Endodermal cell (in vitro differentiated cells): ENCODE data around the gene GRIN2A. TPM values are rescaled to one million over a fixed set of nuclear protein-coding genes. Genes with fewer than 3 reads are reported as not detected.
A peak's percentile ranks its signal among the peaks of the same experiment; 100 is the strongest.
"Not testable (repeated sequence)": the region's sequence is repeated elsewhere in the genome, so short reads cannot be mapped to it uniquely, and the experiment has no call there.

Source experiments
- DNase-seq: peaks from one replicate; pipeline ENCODE4 v3.0.0-alpha.2; 2017
- H3K27ac ChIP-seq: 2 replicates; pipeline ENCODE4 v1.5.1; 2013; ENCODE audit warnings: mild to moderate bottlenecking, low read depth, low read length, moderate library complexity
- H3K27me3 ChIP-seq: 2 replicates; pipeline ENCODE4 v1.6.1; 2013; ENCODE audit warnings: mild to moderate bottlenecking, low read length, moderate library complexity; ENCODE audit not compliant: insufficient read depth, control insufficient read depth, poor library complexity, severe bottlenecking
- H3K36me3 ChIP-seq: 2 replicates; pipeline ENCODE4 v1.7.0; 2013; ENCODE audit warnings: mild to moderate bottlenecking, low read length, moderate library complexity; ENCODE audit not compliant: control insufficient read depth, insufficient read depth
- H3K4me1 ChIP-seq: one replicate; pipeline ENCODE4 v1.7.0; 2013; ENCODE audit warnings: low read length; ENCODE audit not compliant: control insufficient read depth, insufficient read depth
- H3K4me3 ChIP-seq: 2 replicates; pipeline ENCODE4 v1.5.1; 2013; ENCODE audit warnings: mild to moderate bottlenecking, low read length, moderate library complexity
- H3K9ac ChIP-seq: 2 replicates; pipeline ENCODE4 v1.6.1; 2013; ENCODE audit warnings: mild to moderate bottlenecking, low read length, moderate library complexity; ENCODE audit not compliant: poor library complexity, severe bottlenecking; ENCODE audit errors: extremely low read depth
- H3K9me3 ChIP-seq: 2 replicates; pipeline ENCODE4 v1.6.1; 2013; ENCODE audit warnings: mild to moderate bottlenecking, low read length, moderate library complexity; ENCODE audit not compliant: control insufficient read depth
- H3K27ac Mint-ChIP-seq: 2 replicates; pipeline ENCODE4 v1.8.0; 2020; ENCODE audit warnings: mixed read lengths
- H3K27me3 Mint-ChIP-seq: 2 replicates; pipeline ENCODE4 v1.8.0; 2021; ENCODE audit warnings: mild to moderate bottlenecking, mixed read lengths; ENCODE audit not compliant: insufficient read depth
- H3K36me3 Mint-ChIP-seq: 2 replicates; pipeline ENCODE4 v1.8.0; 2020; ENCODE audit warnings: low read depth, mixed read lengths
- H3K4me1 Mint-ChIP-seq: 2 replicates; pipeline ENCODE4 v1.8.0; 2020; ENCODE audit warnings: mixed read lengths
- H3K4me3 Mint-ChIP-seq: 2 replicates; pipeline ENCODE4 v1.8.0; 2020; ENCODE audit warnings: mild to moderate bottlenecking, moderate library complexity, mixed read lengths
- H3K9me3 Mint-ChIP-seq: 2 replicates; pipeline ENCODE4 v1.8.0; 2020; ENCODE audit warnings: mild to moderate bottlenecking, mixed read lengths
- WGBS, 2 experiments: methylation state at CpG; one replicate each; pipeline versions ENCODE4 v1.1.5 to v1.1.7; 2013; ENCODE audit warnings: missing lambda C conversion rate in 2 of 2, mixed read lengths in 1 of 2; ENCODE audit not compliant: insufficient coverage in 1 of 2, insufficient read length in 1 of 2; 5-methylcytosine and 5-hydroxymethylcytosine counted together
- total RNA-seq, 2 donors: library from RNA; stranded (reverse); fragmentation: NEBNext Ultra II Directional in 1 of 2; extraction: Animal tissue kit (Norgen Biotek cat#: 25700) in 1 of 2; gene quantifications; 2 replicates in 1 of 2; 3 replicates in 1 of 2; pipeline ENCODE4 v1.2.1, GENCODE V29; 2021
- TF ChIP-seq, protein P1 (sequence below): fragments of 200-600 bp; sonication (generic); conservative IDR thresholded peaks from 2 replicates; pipeline ENCODE4 v1.5.0; 2021; ENCODE audit warnings: antibody characterized with exemption, mild to moderate bottlenecking

Gene GRIN2A
- total RNA-seq, 2 donors from 2014 or later: 1.2 TPM

GRCh38 chr16:9895817-9896216, 286.4 kb downstream of the GRIN2A start:
- H3K4me1 ChIP-seq: no peaks in the 10 kb centered on the region
- H3K27me3 ChIP-seq: peaks cover 9% of the 10 kb centered on the region
- Mint-ChIP-seq H3K27me3 (peaks cover 16% of the 10 kb centered on the region), H3K4me1 (peaks cover 9% of the 10 kb centered on the region), H3K4me3 (no peak overlapping the region), H3K36me3 (no peaks in the 10 kb centered on the region), H3K9me3 (no peaks in the 10 kb centered on the region), H3K27ac (no peak overlapping the region)
- DNase-seq: no peak
- 65 to 81% methylated on average over 3 to 4 of the region's 4 CpGs for WGBS, 2 experiments
- H3K27ac ChIP-seq: no peak overlapping the region
- TF ChIP-seq, protein P1, sequence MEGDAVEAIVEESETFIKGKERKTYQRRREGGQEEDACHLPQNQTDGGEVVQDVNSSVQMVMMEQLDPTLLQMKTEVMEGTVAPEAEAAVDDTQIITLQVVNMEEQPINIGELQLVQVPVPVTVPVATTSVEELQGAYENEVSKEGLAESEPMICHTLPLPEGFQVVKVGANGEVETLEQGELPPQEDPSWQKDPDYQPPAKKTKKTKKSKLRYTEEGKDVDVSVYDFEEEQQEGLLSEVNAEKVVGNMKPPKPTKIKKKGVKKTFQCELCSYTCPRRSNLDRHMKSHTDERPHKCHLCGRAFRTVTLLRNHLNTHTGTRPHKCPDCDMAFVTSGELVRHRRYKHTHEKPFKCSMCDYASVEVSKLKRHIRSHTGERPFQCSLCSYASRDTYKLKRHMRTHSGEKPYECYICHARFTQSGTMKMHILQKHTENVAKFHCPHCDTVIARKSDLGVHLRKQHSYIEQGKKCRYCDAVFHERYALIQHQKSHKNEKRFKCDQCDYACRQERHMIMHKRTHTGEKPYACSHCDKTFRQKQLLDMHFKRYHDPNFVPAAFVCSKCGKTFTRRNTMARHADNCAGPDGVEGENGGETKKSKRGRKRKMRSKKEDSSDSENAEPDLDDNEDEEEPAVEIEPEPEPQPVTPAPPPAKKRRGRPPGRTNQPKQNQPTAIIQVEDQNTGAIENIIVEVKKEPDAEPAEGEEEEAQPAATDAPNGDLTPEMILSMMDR: no peak
- no peak overlapping the region for H3K9ac ChIP-seq
- H3K36me3 ChIP-seq: no peaks in the 10 kb centered on the region
- H3K4me3 ChIP-seq: no peak overlapping the region
- H3K9me3 ChIP-seq: no peaks in the 10 kb centered on the region

GRCh38 chr16:9885876-9886275, 296.4 kb downstream of the GRIN2A start:
- Mint-ChIP-seq H3K4me3 (no peak overlapping the region), H3K9me3 (no peaks in the 10 kb centered on the region), H3K27me3 (no peaks in the 10 kb centered on the region), H3K36me3 (no peaks in the 10 kb centered on the region), H3K4me1 (no peaks in the 10 kb centered on the region), H3K27ac (no peak overlapping the region)
- TF ChIP-seq, protein P1: no peak
- Histone ChIP-seq H3K27ac (no peak overlapping the region), H3K4me1 (no peaks in the 10 kb centered on the region), H3K36me3 (no peaks in the 10 kb centered on the region), H3K4me3 (no peak overlapping the region), H3K27me3 (peaks cover under 1% of the 10 kb centered on the region), H3K9me3 (no peaks in the 10 kb centered on the region), H3K9ac (no peak overlapping the region)
- 89 to 100% methylated on average over 1 of the region's 1 CpG for WGBS, 2 experiments
- DNase-seq: no peak

- no peaks in the 10 kb centered on the region for H3K9me3 ChIP-seq
- peak overlapping the region; percentile 13 for H3K27ac ChIP-seq
- H3K36me3 ChIP-seq: no peaks in the 10 kb centered on the region
- H3K9ac ChIP-seq: no peak overlapping the region
- H3K27me3 ChIP-seq: no peaks in the 10 kb centered on the region
- TF ChIP-seq, protein P1: no peak
- Mint-ChIP-seq H3K4me1 (no peaks in the 10 kb centered on the region), H3K27me3 (no peaks in the 10 kb centered on the region), H3K36me3 (no peaks in the 10 kb centered on the region), H3K27ac (no peak overlapping the region), H3K9me3 (no peaks in the 10 kb centered on the region), H3K4me3 (no peak overlapping the region)
- DNase-seq: no peak
- H3K4me1 ChIP-seq: no peaks in the 10 kb centered on the region
- no peak overlapping the region for H3K4me3 ChIP-seq
- 65 to 69% methylated on average over 3 to 9 of the region's 9 CpGs for WGBS, 2 experiments
These were observed 296.8 kb downstream of the GRIN2A start for GRCh38 chr16:9885467-9885866.

DNA sequence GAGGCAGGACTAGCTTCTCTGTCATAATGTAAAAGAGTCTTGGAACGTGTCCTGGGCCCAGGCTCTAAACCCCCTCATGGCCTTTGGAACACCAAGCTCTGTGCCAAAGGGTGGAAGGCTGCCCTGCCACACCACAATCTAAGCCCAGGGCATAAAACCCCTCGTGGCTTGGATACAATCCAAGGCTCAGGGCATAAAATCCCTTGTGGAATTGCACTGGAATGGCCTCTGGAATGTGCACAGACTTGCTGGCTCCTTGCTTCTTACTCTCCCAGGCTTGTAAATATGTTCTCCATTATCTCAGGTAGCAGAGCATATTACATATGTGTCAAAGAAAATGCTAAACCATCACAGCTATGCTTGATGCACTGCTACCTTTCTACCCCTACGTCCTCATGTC, 306.2 kb downstream of the GRIN2A start:
- H3K4me3 Mint-ChIP-seq: not testable (repeated sequence)
- WGBS, 2 experiments: 73 to 81% methylated on average over 2 to 3 of the region's 3 CpGs
- peaks cover 11% of the 10 kb centered on the region for H3K4me1 Mint-ChIP-seq

More for the DNA sequence above, 306.2 kb downstream of the GRIN2A start:
- H3K27ac Mint-ChIP-seq, H3K4me3 ChIP-seq, H3K4me1 ChIP-seq, H3K9me3 ChIP-seq, H3K27me3 Mint-ChIP-seq, DNase-seq, H3K27me3 ChIP-seq, H3K36me3 ChIP-seq, H3K9ac ChIP-seq, H3K36me3 Mint-ChIP-seq, H3K27ac ChIP-seq, H3K9me3 Mint-ChIP-seq: not testable (repeated sequence)
